Stimulated activated naive CD8-positive, alpha-beta T cell treated with anti-CD3 and anti-CD28 coated beads, Interleukin-15, amount 100 ng/mL, for 72 hours (primary cell): ENCODE results near the gene C4A.
"Not testable (repeated sequence)": the region's sequence is repeated elsewhere in the genome, so short reads cannot be mapped to it uniquely, and the experiment has no call there.

Experiments used
- ATAC-seq: fragments of 150-1000 bp; cut with Tn5 transposase; 2 replicates; pipeline ENCODE4 v1.10.0; 2021; ENCODE audit warnings: mild to moderate bottlenecking, moderate library complexity
- DNase-seq, 2 donors: peaks; one replicate each; pipeline ENCODE4 v3.0.0; 2021 to 2022
- H3K27ac Mint-ChIP-seq, 2 donors: one replicate each; pipeline ENCODE4 v1.8.0; 2022; ENCODE audit warnings: mild to moderate bottlenecking in 2 of 2, mixed read lengths in 2 of 2, moderate library complexity in 2 of 2
- H3K27me3 Mint-ChIP-seq: one replicate; pipeline ENCODE4 v1.8.0; 2022; ENCODE audit warnings: mixed read lengths
- H3K4me1 Mint-ChIP-seq: one replicate; pipeline ENCODE4 v1.8.0; 2022; ENCODE audit warnings: mild to moderate bottlenecking, mixed read lengths
- H3K4me3 Mint-ChIP-seq, 2 donors: one replicate each; pipeline ENCODE4 v1.8.0; 2022; ENCODE audit warnings: mild to moderate bottlenecking in 2 of 2, mixed read lengths in 2 of 2, moderate library complexity in 1 of 2
- H3K9me3 Mint-ChIP-seq, 2 donors: one replicate each; pipeline ENCODE4 v1.8.0; 2022; ENCODE audit warnings: mixed read lengths in 2 of 2

The C4A gene

GRCh38 chr6:31996385-31996784 lies 14.5 kb downstream of the C4A start:
- not testable (repeated sequence) for ATAC-seq, H3K4me3 Mint-ChIP-seq, DNase-seq, H3K9me3 Mint-ChIP-seq, H3K4me1 Mint-ChIP-seq, H3K27me3 Mint-ChIP-seq
- peak overlapping the region in 1 of 2 donors; percentile 30 for H3K27ac Mint-ChIP-seq

- H3K9me3 Mint-ChIP-seq, H3K27me3 Mint-ChIP-seq, H3K4me3 Mint-ChIP-seq, ATAC-seq, H3K27ac Mint-ChIP-seq, DNase-seq: not testable (repeated sequence)
- H3K4me1 Mint-ChIP-seq: peaks cover 11% of the 10 kb centered on the region
These were observed 20.9 kb downstream of the C4A start for GRCh38 chr6:32002546-32003268.

GRCh38 chr6:32003301-32003700 lies 21.4 kb downstream of the C4A start:
- not testable (repeated sequence) for ATAC-seq, DNase-seq, H3K9me3 Mint-ChIP-seq, H3K4me3 Mint-ChIP-seq, H3K27ac Mint-ChIP-seq, H3K27me3 Mint-ChIP-seq
- peaks cover 11% of the 10 kb centered on the region for H3K4me1 Mint-ChIP-seq

- H3K4me1 Mint-ChIP-seq: peaks cover 11% of the 10 kb centered on the region
- ATAC-seq, H3K27ac Mint-ChIP-seq: not testable (repeated sequence)
These were observed 22.5 kb downstream of the C4A start for GRCh38 chr6:32004393-32004792.

GRCh38 chr6:32004864-32005537 lies 23.1 kb downstream of the C4A start:
- H3K4me1 Mint-ChIP-seq: peaks cover 11% of the 10 kb centered on the region
- peak overlapping the region in 1 of 2 donors; percentile 33 for H3K27ac Mint-ChIP-seq
- not testable (repeated sequence) for DNase-seq, H3K27me3 Mint-ChIP-seq, H3K9me3 Mint-ChIP-seq, H3K4me3 Mint-ChIP-seq
- ATAC-seq: peak; percentile 87

More at GRCh38 chr6:32004393-32004792, 22.5 kb downstream of the C4A start:
- not testable (repeated sequence) for H3K9me3 Mint-ChIP-seq, H3K27me3 Mint-ChIP-seq, DNase-seq, H3K4me3 Mint-ChIP-seq

GRCh38 chr6:32005538-32005880 lies 23.7 kb downstream of the C4A start:
- not testable (repeated sequence) for H3K4me3 Mint-ChIP-seq, H3K27ac Mint-ChIP-seq, H3K9me3 Mint-ChIP-seq, DNase-seq, ATAC-seq, H3K27me3 Mint-ChIP-seq
- peaks cover 11% of the 10 kb centered on the region for H3K4me1 Mint-ChIP-seq

GRCh38 chr6:32005991-32006529 lies 24.2 kb downstream of the C4A start:
- not testable (repeated sequence) for DNase-seq, H3K27me3 Mint-ChIP-seq, H3K9me3 Mint-ChIP-seq, ATAC-seq, H3K27ac Mint-ChIP-seq, H3K4me3 Mint-ChIP-seq
- peaks cover 11% of the 10 kb centered on the region for H3K4me1 Mint-ChIP-seq

GRCh38 chr6:32007086-32007485 lies 25.2 kb downstream of the C4A start:
- peaks cover 11% of the 10 kb centered on the region for H3K4me1 Mint-ChIP-seq
- not testable (repeated sequence) for ATAC-seq, H3K27me3 Mint-ChIP-seq, H3K9me3 Mint-ChIP-seq, DNase-seq, H3K4me3 Mint-ChIP-seq, H3K27ac Mint-ChIP-seq

GRCh38 chr6:32008037-32008436 lies 26.2 kb downstream of the C4A start:
- not testable (repeated sequence) for DNase-seq, H3K27me3 Mint-ChIP-seq, ATAC-seq, H3K4me3 Mint-ChIP-seq, H3K9me3 Mint-ChIP-seq, H3K27ac Mint-ChIP-seq
- H3K4me1 Mint-ChIP-seq: peaks cover 11% of the 10 kb centered on the region

- not testable (repeated sequence) for H3K4me3 Mint-ChIP-seq, ATAC-seq, H3K27ac Mint-ChIP-seq, H3K27me3 Mint-ChIP-seq, H3K9me3 Mint-ChIP-seq, DNase-seq
- H3K4me1 Mint-ChIP-seq: peaks cover 11% of the 10 kb centered on the region
These were observed 26.8 kb downstream of the C4A start for GRCh38 chr6:32008616-32009015.

GRCh38 chr6:32009537-32009936 lies 27.7 kb downstream of the C4A start:
- not testable (repeated sequence) for DNase-seq, ATAC-seq, H3K9me3 Mint-ChIP-seq, H3K27me3 Mint-ChIP-seq, H3K4me1 Mint-ChIP-seq, H3K4me3 Mint-ChIP-seq, H3K27ac Mint-ChIP-seq

- ATAC-seq, H3K4me1 Mint-ChIP-seq, H3K27me3 Mint-ChIP-seq, H3K4me3 Mint-ChIP-seq, DNase-seq, H3K27ac Mint-ChIP-seq, H3K9me3 Mint-ChIP-seq: not testable (repeated sequence)
These were observed 29.1 kb downstream of the C4A start for GRCh38 chr6:32010856-32011530.

- H3K27me3 Mint-ChIP-seq, DNase-seq, ATAC-seq, H3K27ac Mint-ChIP-seq, H3K9me3 Mint-ChIP-seq, H3K4me1 Mint-ChIP-seq, H3K4me3 Mint-ChIP-seq: not testable (repeated sequence)
These were observed 31.2 kb downstream of the C4A start for GRCh38 chr6:32012941-32013617.

- not testable (repeated sequence) for H3K27ac Mint-ChIP-seq, H3K9me3 Mint-ChIP-seq, H3K4me3 Mint-ChIP-seq, ATAC-seq, H3K27me3 Mint-ChIP-seq, DNase-seq, H3K4me1 Mint-ChIP-seq
These were observed 31.9 kb downstream of the C4A start for GRCh38 chr6:32013738-32014137.

GRCh38 chr6:32014547-32014946 lies 32.7 kb downstream of the C4A start, which contains the start of gene C4B:
C4B (plus strand) TSS chr6:32014795; CDS start chr6:32014846, 51 bp downstream.
- not testable (repeated sequence) for H3K4me3 Mint-ChIP-seq, H3K27ac Mint-ChIP-seq, H3K27me3 Mint-ChIP-seq, DNase-seq, H3K9me3 Mint-ChIP-seq, ATAC-seq, H3K4me1 Mint-ChIP-seq
